GM23338 (cell line): ENCODE results near the gene MAMDC2. TPM values are rescaled to one million over a fixed set of nuclear protein-coding genes. Genes with fewer than 3 reads are reported as not detected.

Experiments
- ATAC-seq: fragments of 200-7000 bp; cut with Tn5 transposase; 3 replicates; pipeline ENCODE4 v1.9.1; 2020
- DNase-seq: peaks from one replicate; pipeline ENCODE4 v3.0.0-alpha.2; 2015; ENCODE audit warnings: low spot score
- H2AFZ ChIP-seq: fragments of 200-600 bp; sonication (generic); 2 replicates; pipeline ENCODE4 v1.8.0; 2016; ENCODE audit warnings: antibody characterized with exemption, mild to moderate bottlenecking, moderate library complexity
- H3F3A ChIP-seq: fragments of 200-600 bp; sonication (generic); replicated peaks from 2 replicates; pipeline ENCODE4 v1.8.0; 2017; ENCODE audit warnings: antibody characterized with exemption, mixed run types, low read depth
- H3K27ac ChIP-seq: fragments of 200-600 bp; sonication (generic); 2 replicates; pipeline ENCODE4 v1.6.1; 2016; ENCODE audit warnings: low read depth
- H3K27me3 ChIP-seq: fragments of 200-600 bp; sonication (generic); 2 replicates; pipeline ENCODE4 v1.8.0; 2016; ENCODE audit warnings: mild to moderate bottlenecking, mixed run types, moderate library complexity; ENCODE audit not compliant: insufficient read depth
- H3K36me3 ChIP-seq: fragments of 200-600 bp; sonication (generic); 2 replicates; pipeline ENCODE4 v1.8.0; 2016; ENCODE audit warnings: mild to moderate bottlenecking; ENCODE audit not compliant: insufficient read depth
- H3K4me1 ChIP-seq: fragments of 200-600 bp; sonication (generic); 2 replicates; pipeline ENCODE4 v1.8.0; 2016; ENCODE audit warnings: mild to moderate bottlenecking, moderate library complexity; ENCODE audit not compliant: insufficient read depth
- H3K4me2 ChIP-seq: fragments of 200-600 bp; sonication (generic); 2 replicates; pipeline ENCODE4 v1.7.1; 2017; ENCODE audit warnings: mixed run types
- H3K4me3 ChIP-seq: fragments of 200-600 bp; sonication (generic); 2 replicates; pipeline ENCODE4 v1.6.1; 2016; ENCODE audit warnings: mixed run types
- H3K79me2 ChIP-seq: fragments of 200-600 bp; sonication (generic); replicated peaks from 2 replicates; pipeline ENCODE4 v1.8.0; 2017; ENCODE audit warnings: mild to moderate bottlenecking; ENCODE audit not compliant: insufficient read depth
- H3K9me2 ChIP-seq: fragments of 200-600 bp; sonication (generic); 2 replicates; pipeline ENCODE4 v1.8.0; 2017; ENCODE audit not compliant: insufficient read depth
- H4K20me1 ChIP-seq: fragments of 200-600 bp; sonication (generic); replicated peaks from 2 replicates; pipeline ENCODE4 v1.8.0; 2017; ENCODE audit warnings: mild to moderate bottlenecking; ENCODE audit not compliant: insufficient read depth
- H3K27ac Mint-ChIP-seq: 2 replicates; pipeline ENCODE4 v1.8.0; 2020; ENCODE audit warnings: inconsistent platforms, mild to moderate bottlenecking, moderate library complexity, mixed read lengths
- H3K27me3 Mint-ChIP-seq: 3 replicates; pipeline ENCODE4 v1.8.0; 2022; ENCODE audit warnings: low read depth, mild to moderate bottlenecking, moderate library complexity, mixed read lengths, inconsistent platforms; ENCODE audit not compliant: insufficient read depth, poor library complexity
- H3K36me3 Mint-ChIP-seq: 3 replicates; pipeline ENCODE4 v1.8.0; 2021; ENCODE audit warnings: low read depth, mild to moderate bottlenecking, inconsistent platforms, moderate library complexity, mixed read lengths
- H3K4me1 Mint-ChIP-seq: 3 replicates; pipeline ENCODE4 v1.8.0; 2020; ENCODE audit warnings: mild to moderate bottlenecking, inconsistent platforms, mixed read lengths
- H3K4me3 Mint-ChIP-seq: 3 replicates; pipeline ENCODE4 v1.8.0; 2021; ENCODE audit warnings: moderate library complexity, mild to moderate bottlenecking, inconsistent platforms, mixed read lengths
- H3K9me3 Mint-ChIP-seq: 3 replicates; pipeline ENCODE4 v1.8.0; 2020; ENCODE audit warnings: moderate library complexity, mild to moderate bottlenecking, inconsistent platforms, mixed read lengths
- CREB1 ChIP-seq: fragments of 250-450 bp; sonication (Bioruptor Pico); IDR thresholded peaks from 2 replicates; pipeline ENCODE4 v1.5.0; 2020; ENCODE audit warnings: low read depth, mild to moderate bottlenecking, moderate library complexity
- ETS1 ChIP-seq: IDR thresholded peaks from 2 replicates; pipeline ENCODE4 v1.6.1; 2016; ENCODE audit warnings: antibody characterized with exemption
- EZH2 ChIP-seq: fragments of 200-600 bp; sonication (generic); IDR thresholded peaks from one replicate; pipeline ENCODE4 v1.8.0; 2017; ENCODE audit warnings: antibody characterized with exemption, mild to moderate bottlenecking, low read depth; ENCODE audit not compliant: unreplicated experiment
- JUNB ChIP-seq: IDR thresholded peaks from one replicate; pipeline ENCODE4 v1.6.1; 2016; ENCODE audit warnings: antibody characterized with exemption; ENCODE audit not compliant: unreplicated experiment
- POLR2AphosphoS5 ChIP-seq: IDR thresholded peaks from 2 replicates; pipeline ENCODE4 v1.6.1; 2016; ENCODE audit warnings: antibody characterized with exemption, low read depth
- REST ChIP-seq: IDR thresholded peaks from one replicate; pipeline ENCODE4 v1.6.1; 2018; ENCODE audit warnings: antibody characterized with exemption; ENCODE audit not compliant: unreplicated experiment
- STAT1 ChIP-seq: IDR thresholded peaks from one replicate; pipeline ENCODE4 v1.6.1; 2016; ENCODE audit warnings: antibody characterized with exemption; ENCODE audit not compliant: unreplicated experiment
- ZNF114 ChIP-seq: fragments of 250-450 bp; sonication (Bioruptor Pico); IDR thresholded peaks from 2 replicates; pipeline ENCODE4 v1.5.0; 2020; ENCODE audit warnings: mild to moderate bottlenecking, moderate library complexity
- ZNF462 ChIP-seq: fragments of 250-450 bp; sonication (Bioruptor Pico); IDR thresholded peaks from 2 replicates; pipeline ENCODE4 v1.5.0; 2020; ENCODE audit warnings: mild to moderate bottlenecking, moderate library complexity
- polyA plus RNA-seq: library from polyadenylated mRNA; unstranded; fragments of >200 nt; fragmentation: Nextera tagmentation; extraction: Ambion mirVana; gene quantifications from 2 replicates; pipeline ENCODE4 v1.2.1, GENCODE V29; 2016
- total RNA-seq: library from RNA; depleted of rRNA; stranded (reverse); fragments of >200 nt; shearing (Covaris generic); gene quantifications from 2 replicates; pipeline ENCODE4 v1.2.3, GENCODE V29; 2014
- TF ChIP-seq, protein P1 (sequence below), 2 experiments: fragments of 200-600 bp in 1 of 2; sonication (generic) in 1 of 2; conservative IDR thresholded peaks; 2 replicates each; pipeline versions ENCODE4 v1.5.1 to v1.6.1; 2016 to 2017; ENCODE audit warnings: antibody characterized with exemption in 2 of 2, low read depth in 2 of 2, mild to moderate bottlenecking in 2 of 2, moderate library complexity in 1 of 2

Gene MAMDC2
- total and polyA plus RNA-seq, 2 experiments from 2014 or later: 7.7 to 19.6 TPM

GRCh38 chr9:70049236-70049635 lies 5.6 kb downstream of the MAMDC2 start:
- H3F3A ChIP-seq: no peaks in the 10 kb centered on the region
- no peaks in the 10 kb centered on the region for H3K9me3 Mint-ChIP-seq
- no peaks in the 10 kb centered on the region for H3K27me3 ChIP-seq
- peaks cover 4% of the 10 kb centered on the region; the same call in 2 of the 3 replicates for H3K36me3 Mint-ChIP-seq
- H3K4me2 ChIP-seq: no peak overlapping the region
- H3K27ac ChIP-seq: no peak overlapping the region
- H3K4me1 ChIP-seq: peaks cover 21% of the 10 kb centered on the region
- ATAC-seq (no peak), DNase-seq (no peak)
- H3K79me2 ChIP-seq: 0 out of 2 replicates have a peak, but pooled peaks cover 3% of the 10 kb centered on the region
- no peak overlapping the region for H3K4me3 ChIP-seq
- no peak overlapping the region for H2AFZ ChIP-seq
- no peaks in the 10 kb centered on the region; the same call in 1 of the 2 replicates for H4K20me1 ChIP-seq
- 0 out of 2 replicates have a peak, but pooled peaks cover 4% of the 10 kb centered on the region for H3K36me3 ChIP-seq
- no peak overlapping the region for H3K27ac Mint-ChIP-seq
- H3K4me1 Mint-ChIP-seq: peaks cover 25% of the 10 kb centered on the region
- H3K27me3 Mint-ChIP-seq: peaks cover 17% of the 10 kb centered on the region
- H3K9me2 ChIP-seq: no peaks in the 10 kb centered on the region
- TF ChIP-seq EZH2: no peak
- no peak for TF ChIP-seq ZNF462 (CRISPR knock-in tag)
- TF ChIP-seq, protein P1, sequence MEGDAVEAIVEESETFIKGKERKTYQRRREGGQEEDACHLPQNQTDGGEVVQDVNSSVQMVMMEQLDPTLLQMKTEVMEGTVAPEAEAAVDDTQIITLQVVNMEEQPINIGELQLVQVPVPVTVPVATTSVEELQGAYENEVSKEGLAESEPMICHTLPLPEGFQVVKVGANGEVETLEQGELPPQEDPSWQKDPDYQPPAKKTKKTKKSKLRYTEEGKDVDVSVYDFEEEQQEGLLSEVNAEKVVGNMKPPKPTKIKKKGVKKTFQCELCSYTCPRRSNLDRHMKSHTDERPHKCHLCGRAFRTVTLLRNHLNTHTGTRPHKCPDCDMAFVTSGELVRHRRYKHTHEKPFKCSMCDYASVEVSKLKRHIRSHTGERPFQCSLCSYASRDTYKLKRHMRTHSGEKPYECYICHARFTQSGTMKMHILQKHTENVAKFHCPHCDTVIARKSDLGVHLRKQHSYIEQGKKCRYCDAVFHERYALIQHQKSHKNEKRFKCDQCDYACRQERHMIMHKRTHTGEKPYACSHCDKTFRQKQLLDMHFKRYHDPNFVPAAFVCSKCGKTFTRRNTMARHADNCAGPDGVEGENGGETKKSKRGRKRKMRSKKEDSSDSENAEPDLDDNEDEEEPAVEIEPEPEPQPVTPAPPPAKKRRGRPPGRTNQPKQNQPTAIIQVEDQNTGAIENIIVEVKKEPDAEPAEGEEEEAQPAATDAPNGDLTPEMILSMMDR (conservative IDR thresholded peaks at IDR 0.05; ENCODE audit: low read depth in 2 of 2): no peak
- TF ChIP-seq ZNF114: no peak
- no peak for TF ChIP-seq CREB1
- no peak for TF ChIP-seq POLR2AphosphoS5
- TF ChIP-seq STAT1: no peak
- no peak for TF ChIP-seq ETS1
- TF ChIP-seq REST: no peak
- no peak for TF ChIP-seq JUNB
- H3K4me3 Mint-ChIP-seq: no peak overlapping the region
